Cardiac septum (tissue), 1 donor: ENCODE results near the gene TNFRSF25. TPM values are rescaled to one million over a fixed set of nuclear protein-coding genes. Genes with fewer than 3 reads are reported as not detected.
"Not testable (repeated sequence)": the region's sequence is repeated elsewhere in the genome, so short reads cannot be mapped to it uniquely, and the experiment has no call there.

ENCODE experiments used
- DNase-seq: peaks from one replicate; pipeline ENCODE4 v3.0.0-alpha.2; 2020; ENCODE audit warnings: low spot score
- intact Hi-C: fragments of 100-400 bp; cut with DNase I; formaldehyde crosslinking; loops from one replicate; pipeline ENCODE4 v1.14.0; 2022
- total RNA-seq: library from RNA; stranded (reverse); fragmentation: NEBNext Ultra II Directional; extraction: Animal tissue kit (Norgen Biotek cat#: 25700); gene quantifications from one replicate; pipeline ENCODE4 v1.2.1, GENCODE V29; 2021
- donor health status: DM: no; HTN: no; CAD: no.

Gene TNFRSF25
- total RNA-seq, 1 donor from 2014 or later = 8.5 TPM

GRCh38 chr1:6461051-6461530, 4.9 kb downstream of the TNFRSF25 start:
- DNase-seq = no peak

GRCh38 chr1:6460301-6461050, 5.5 kb downstream of the TNFRSF25 start:
- no peak for DNase-seq
- intact Hi-C loops = no loop called here

More at GRCh38 chr1:6461051-6461530, 4.9 kb downstream of the TNFRSF25 start:
- intact Hi-C loops = no loop called here

GRCh38 chr1:6459850-6460265, 6.1 kb downstream of the TNFRSF25 start:
- intact Hi-C loops = no loop called here

GRCh38 chr1:6456800-6457466, 9.0 kb downstream of the TNFRSF25 start:
- intact Hi-C loops = no loop called here
- no peak for DNase-seq

More at GRCh38 chr1:6459850-6460265, 6.1 kb downstream of the TNFRSF25 start:
- no peak for DNase-seq

GRCh38 chr1:6455752-6456520, 10.0 kb downstream of the TNFRSF25 start:
- DNase-seq, intact Hi-C loops: not testable (repeated sequence)

- DNase-seq = no peak
- intact Hi-C loops = no loop called here
Measured at GRCh38 chr1:6454856-6455751, 10.9 kb downstream of the TNFRSF25 start.

- DNase-seq, intact Hi-C loops: not testable (repeated sequence)
Measured at GRCh38 chr1:6453895-6454855, 11.8 kb downstream of the TNFRSF25 start.

- intact Hi-C loops = no loop called here
- DNase-seq = no peak
Measured at GRCh38 chr1:6450943-6451373, 15.0 kb downstream of the TNFRSF25 start.

GRCh38 chr1:6450486-6450885, 15.5 kb downstream of the TNFRSF25 start:
- intact Hi-C loops, DNase-seq: not testable (repeated sequence)

- intact Hi-C loops = no loop called here
- no peak for DNase-seq
Measured at GRCh38 chr1:6450005-6450450, 15.9 kb downstream of the TNFRSF25 start.

GRCh38 chr1:6448749-6449631, 17.0 kb downstream of the TNFRSF25 start:
- intact Hi-C loops = no loop called here
- DNase-seq = no peak

- intact Hi-C loops = no loop called here
- DNase-seq = no peak
Measured at GRCh38 chr1:6447818-6448748, 17.9 kb downstream of the TNFRSF25 start.

- intact Hi-C loops = no loop called here
- DNase-seq = no peak
Measured at GRCh38 chr1:6447016-6447817, 18.8 kb downstream of the TNFRSF25 start.

- no peak for DNase-seq
- intact Hi-C loops = no loop called here
Measured at GRCh38 chr1:6446665-6447015, 19.3 kb downstream of the TNFRSF25 start.

GRCh38 chr1:6445929-6446328, 20.0 kb downstream of the TNFRSF25 start:
- intact Hi-C loops = not testable (repeated sequence)

More at GRCh38 chr1:6445929-6446328, 20.0 kb downstream of the TNFRSF25 start:
- DNase-seq = not testable (repeated sequence)
